Gastrocnemius medialis (tissue), 4 donors: Measurements from ENCODE around the gene RPS14.
"Not testable (repeated sequence)": the region's sequence is repeated elsewhere in the genome, so short reads cannot be mapped to it uniquely, and the experiment has no call there.

Experiments used
- POLR2A ChIP-seq, 2 donors: fragments of 450-650 bp; IDR thresholded peaks; one replicate each; pipeline ENCODE4 v1.6.1; 2017; ENCODE audit warnings: antibody characterized with exemption in 2 of 2, mild to moderate bottlenecking in 2 of 2, moderate library complexity in 2 of 2
- TF ChIP-seq, protein P1 (sequence below), 5 experiments: fragments of 450-650 bp in 3 of 5; fragments of 200-600 bp in 2 of 5; sonication (generic) in 2 of 5; IDR thresholded peaks in 4 of 5; conservative IDR thresholded peaks in 1 of 5; 1 replicate in 4 of 5; 2 replicates in 1 of 5; pipeline ENCODE4 v1.5.1; 2016 to 2019; ENCODE audit warnings: antibody characterized with exemption in 5 of 5, mild to moderate bottlenecking in 3 of 5, moderate library complexity in 3 of 5

DNA sequence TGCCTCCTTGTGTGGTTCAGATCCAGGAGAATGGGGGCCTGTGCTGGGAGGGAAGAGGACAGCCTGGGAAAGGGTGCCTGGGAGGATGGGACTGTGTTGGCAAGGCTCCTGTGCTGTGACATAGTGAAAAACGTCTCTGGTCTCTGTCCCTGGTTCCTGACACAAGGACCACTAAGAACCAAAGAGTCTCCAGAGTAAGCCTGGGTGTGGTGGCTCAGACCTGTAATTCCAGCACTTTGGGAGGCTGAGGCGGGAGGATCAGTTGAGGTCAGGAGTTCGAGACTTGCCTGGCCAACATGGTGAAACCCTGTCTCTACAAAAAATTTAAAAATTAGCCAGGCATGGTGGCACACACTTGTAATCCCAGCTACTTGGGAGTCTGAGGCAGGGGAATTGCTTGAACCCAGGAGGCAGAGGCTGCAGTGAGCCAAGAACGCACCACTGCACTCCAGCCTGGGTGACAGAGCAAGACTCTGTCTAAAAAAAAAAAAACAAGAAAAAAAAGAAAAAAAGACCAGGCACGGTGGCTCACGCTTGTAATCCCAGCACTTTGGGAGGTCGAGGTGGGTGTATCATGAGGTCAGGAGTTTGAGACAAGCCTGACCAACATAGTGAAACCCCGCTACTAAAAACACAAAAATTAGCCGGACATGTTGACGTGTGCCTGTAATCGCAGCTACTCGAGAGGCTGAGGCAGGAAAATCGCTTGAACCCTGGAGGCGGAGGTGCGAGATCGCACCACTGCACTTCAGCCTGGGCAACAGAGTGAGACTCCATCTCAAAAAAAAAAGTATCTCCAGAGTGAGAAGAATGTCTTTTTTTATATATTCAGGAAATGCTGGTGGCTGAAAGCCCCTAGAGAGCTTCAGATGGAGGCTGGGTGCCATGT is 35.4 kb downstream of the RPS14 start:
- TF ChIP-seq, protein P1, sequence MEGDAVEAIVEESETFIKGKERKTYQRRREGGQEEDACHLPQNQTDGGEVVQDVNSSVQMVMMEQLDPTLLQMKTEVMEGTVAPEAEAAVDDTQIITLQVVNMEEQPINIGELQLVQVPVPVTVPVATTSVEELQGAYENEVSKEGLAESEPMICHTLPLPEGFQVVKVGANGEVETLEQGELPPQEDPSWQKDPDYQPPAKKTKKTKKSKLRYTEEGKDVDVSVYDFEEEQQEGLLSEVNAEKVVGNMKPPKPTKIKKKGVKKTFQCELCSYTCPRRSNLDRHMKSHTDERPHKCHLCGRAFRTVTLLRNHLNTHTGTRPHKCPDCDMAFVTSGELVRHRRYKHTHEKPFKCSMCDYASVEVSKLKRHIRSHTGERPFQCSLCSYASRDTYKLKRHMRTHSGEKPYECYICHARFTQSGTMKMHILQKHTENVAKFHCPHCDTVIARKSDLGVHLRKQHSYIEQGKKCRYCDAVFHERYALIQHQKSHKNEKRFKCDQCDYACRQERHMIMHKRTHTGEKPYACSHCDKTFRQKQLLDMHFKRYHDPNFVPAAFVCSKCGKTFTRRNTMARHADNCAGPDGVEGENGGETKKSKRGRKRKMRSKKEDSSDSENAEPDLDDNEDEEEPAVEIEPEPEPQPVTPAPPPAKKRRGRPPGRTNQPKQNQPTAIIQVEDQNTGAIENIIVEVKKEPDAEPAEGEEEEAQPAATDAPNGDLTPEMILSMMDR (IDR thresholded peaks at IDR 0.05 in 4 of 5, conservative IDR thresholded peaks at IDR 0.05 in 1 of 5) = not testable (repeated sequence)
- not testable (repeated sequence) for TF ChIP-seq POLR2A (IDR thresholded peaks at IDR 0.05)
